DOHH2 (cell line): ENCODE results near the gene ALK.
A peak's percentile ranks its signal among the peaks of the same experiment; 100 is the strongest.

Experiments
- H3F3A ChIP-seq: fragments of 200-600 bp; sonication (generic), shearing (Covaris generic); 2 replicates; pipeline ENCODE4 v1.6.0; 2016; ENCODE audit warnings: antibody characterized with exemption, mild to moderate bottlenecking; ENCODE audit not compliant: control insufficient read depth, insufficient read depth
- H3K27ac ChIP-seq: fragments of 200-600 bp; sonication (generic); 2 replicates; pipeline ENCODE4 v1.5.1; 2014; ENCODE audit warnings: low read depth, mild to moderate bottlenecking, low read length, moderate library complexity
- H3K27me3 ChIP-seq: fragments of 200-600 bp; sonication (generic); 2 replicates; pipeline ENCODE4 v1.6.1; 2014; ENCODE audit warnings: mild to moderate bottlenecking, low read length, mixed read lengths; ENCODE audit not compliant: control insufficient read depth
- H3K36me3 ChIP-seq: fragments of 200-600 bp; sonication (generic); 2 replicates; pipeline ENCODE4 v1.6.1; 2014; ENCODE audit warnings: mild to moderate bottlenecking, low read length, moderate library complexity, mixed read lengths; ENCODE audit not compliant: control insufficient read depth
- H3K4me1 ChIP-seq: fragments of 200-600 bp; sonication (generic); 2 replicates; pipeline ENCODE4 v1.6.1; 2014; ENCODE audit warnings: mild to moderate bottlenecking, low read length, mixed read lengths; ENCODE audit not compliant: control insufficient read depth
- H3K4me2 ChIP-seq: fragments of 200-600 bp; sonication (generic); 2 replicates; pipeline ENCODE4 v1.6.0; 2014; ENCODE audit warnings: mild to moderate bottlenecking, low read length, moderate library complexity
- H3K4me3 ChIP-seq: fragments of 200-600 bp; sonication (generic); 2 replicates; pipeline ENCODE4 v1.5.1; 2014; ENCODE audit warnings: mild to moderate bottlenecking, low read length, mixed read lengths
- H3K79me2 ChIP-seq: fragments of 200-600 bp; sonication (generic); 2 replicates; pipeline ENCODE4 v1.6.1; 2014; ENCODE audit warnings: mild to moderate bottlenecking, low read length, mixed read lengths; ENCODE audit not compliant: control insufficient read depth
- H3K9me2 ChIP-seq: fragments of 200-600 bp; sonication (generic); replicated peaks from 2 replicates; pipeline ENCODE4 v1.6.1; 2014; ENCODE audit warnings: mild to moderate bottlenecking, low read length, mixed read lengths; ENCODE audit not compliant: control insufficient read depth
- H3K9me3 ChIP-seq: fragments of 200-600 bp; sonication (generic); 2 replicates; pipeline ENCODE4 v1.6.1; 2014; ENCODE audit warnings: antibody characterized with exemption, low read length, mixed read lengths; ENCODE audit not compliant: control insufficient read depth, insufficient read depth
- H4K20me1 ChIP-seq: fragments of 200-600 bp; sonication (generic); 2 replicates; pipeline ENCODE4 v1.6.0; 2014; ENCODE audit warnings: low read depth, mild to moderate bottlenecking, antibody characterized with exemption, low read length, moderate library complexity; ENCODE audit not compliant: control insufficient read depth, insufficient read depth
- EZH2phosphoT487 ChIP-seq: fragments of 200-600 bp; sonication (generic); IDR thresholded peaks from 2 replicates; pipeline ENCODE4 v1.6.1; 2017; ENCODE audit warnings: borderline replicate concordance, mild to moderate bottlenecking, antibody characterized with exemption, low read length, moderate library complexity, mixed read lengths
- TF ChIP-seq, protein P1 (sequence below): fragments of 200-600 bp; sonication (generic); IDR thresholded peaks from one replicate; pipeline ENCODE4 v1.5.1; 2014; ENCODE audit warnings: antibody characterized with exemption, mild to moderate bottlenecking, low read depth, low read length; ENCODE audit not compliant: poor library complexity, severe bottlenecking

The ALK gene

DNA sequence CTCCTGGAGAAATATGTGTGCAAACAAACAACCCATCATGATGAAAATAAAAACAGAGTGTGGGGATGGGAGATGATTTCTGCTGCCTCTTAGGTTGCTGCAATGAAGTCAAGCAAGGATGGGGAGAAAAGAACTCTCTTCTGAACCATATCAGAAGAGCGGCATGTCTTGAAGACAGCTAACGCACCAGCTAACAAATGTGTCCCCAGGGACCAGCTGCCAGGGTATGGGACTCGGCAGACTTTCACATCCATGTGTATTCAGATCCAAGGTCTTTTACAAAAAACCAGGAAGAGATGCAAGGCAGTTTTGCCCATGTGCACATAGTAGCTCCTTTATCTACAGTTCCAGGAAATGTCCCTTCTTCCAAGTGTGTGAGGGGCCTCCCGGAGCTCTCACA, 680.8 kb downstream of the ALK start:
- no peaks in the 10 kb centered on the region for H3K9me2 ChIP-seq
- H3K27ac ChIP-seq: no peak overlapping the region
- H3K27me3 ChIP-seq: no peaks in the 10 kb centered on the region
- no peaks in the 10 kb centered on the region for H3F3A ChIP-seq
- H3K4me1 ChIP-seq: no peaks in the 10 kb centered on the region
- H3K36me3 ChIP-seq: no peaks in the 10 kb centered on the region
- H3K4me3 ChIP-seq: no peak overlapping the region
- H4K20me1 ChIP-seq: no peaks in the 10 kb centered on the region
- H3K4me2 ChIP-seq: no peak overlapping the region
- no peaks in the 10 kb centered on the region for H3K9me3 ChIP-seq
- no peaks in the 10 kb centered on the region for H3K79me2 ChIP-seq
- TF ChIP-seq EZH2phosphoT487: no peak

DNA sequence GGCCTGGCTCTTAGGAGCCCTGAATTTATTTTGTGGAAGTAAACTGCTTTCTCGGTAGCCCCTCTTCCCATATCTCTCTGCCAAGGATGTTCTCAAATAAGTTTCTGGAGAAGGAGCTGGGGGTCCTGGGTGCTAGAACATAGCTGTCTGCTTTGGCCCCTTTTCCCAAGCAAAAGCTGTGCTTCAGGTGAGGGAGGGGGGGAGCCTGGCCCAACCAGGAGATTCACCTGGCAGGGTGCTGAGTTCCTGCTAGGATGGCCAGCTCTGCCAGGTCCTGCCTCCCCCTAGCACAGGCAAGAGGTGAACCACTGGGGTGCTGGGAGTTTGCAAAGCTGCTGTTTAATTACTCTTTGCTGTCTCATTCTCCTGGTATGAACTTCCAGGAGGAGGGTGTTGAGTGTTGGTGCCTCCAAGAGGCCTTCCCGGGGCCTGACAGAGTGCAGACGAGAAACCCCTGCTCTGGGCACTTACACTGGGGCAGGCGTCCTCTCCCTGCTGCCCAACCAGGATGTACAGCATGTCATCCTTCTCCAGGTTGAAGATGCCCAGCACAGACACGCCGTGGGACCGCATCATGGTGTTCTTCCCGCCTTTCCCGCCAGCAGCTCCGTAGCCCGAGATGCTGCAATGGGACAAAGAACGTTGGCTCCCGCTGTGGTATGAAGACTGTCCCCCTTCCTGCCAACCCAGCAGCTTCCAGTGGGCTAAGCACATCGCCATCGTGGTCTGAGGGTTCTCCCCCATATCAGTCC, 682.0 kb downstream of the ALK start:
- no peaks in the 10 kb centered on the region for H3K9me3 ChIP-seq
- H3K27me3 ChIP-seq: no peaks in the 10 kb centered on the region
- H3K4me2 ChIP-seq: no peak overlapping the region
- H3K9me2 ChIP-seq: no peaks in the 10 kb centered on the region
- H3K4me1 ChIP-seq: no peaks in the 10 kb centered on the region
- no peak overlapping the region for H3K4me3 ChIP-seq
- H3K79me2 ChIP-seq: no peaks in the 10 kb centered on the region
- no peak overlapping the region for H3K27ac ChIP-seq
- H3F3A ChIP-seq: no peaks in the 10 kb centered on the region
- no peak for TF ChIP-seq EZH2phosphoT487
- TF ChIP-seq, protein P1, sequence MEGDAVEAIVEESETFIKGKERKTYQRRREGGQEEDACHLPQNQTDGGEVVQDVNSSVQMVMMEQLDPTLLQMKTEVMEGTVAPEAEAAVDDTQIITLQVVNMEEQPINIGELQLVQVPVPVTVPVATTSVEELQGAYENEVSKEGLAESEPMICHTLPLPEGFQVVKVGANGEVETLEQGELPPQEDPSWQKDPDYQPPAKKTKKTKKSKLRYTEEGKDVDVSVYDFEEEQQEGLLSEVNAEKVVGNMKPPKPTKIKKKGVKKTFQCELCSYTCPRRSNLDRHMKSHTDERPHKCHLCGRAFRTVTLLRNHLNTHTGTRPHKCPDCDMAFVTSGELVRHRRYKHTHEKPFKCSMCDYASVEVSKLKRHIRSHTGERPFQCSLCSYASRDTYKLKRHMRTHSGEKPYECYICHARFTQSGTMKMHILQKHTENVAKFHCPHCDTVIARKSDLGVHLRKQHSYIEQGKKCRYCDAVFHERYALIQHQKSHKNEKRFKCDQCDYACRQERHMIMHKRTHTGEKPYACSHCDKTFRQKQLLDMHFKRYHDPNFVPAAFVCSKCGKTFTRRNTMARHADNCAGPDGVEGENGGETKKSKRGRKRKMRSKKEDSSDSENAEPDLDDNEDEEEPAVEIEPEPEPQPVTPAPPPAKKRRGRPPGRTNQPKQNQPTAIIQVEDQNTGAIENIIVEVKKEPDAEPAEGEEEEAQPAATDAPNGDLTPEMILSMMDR: no peak
- H3K36me3 ChIP-seq: no peaks in the 10 kb centered on the region
- H4K20me1 ChIP-seq: no peaks in the 10 kb centered on the region

DNA sequence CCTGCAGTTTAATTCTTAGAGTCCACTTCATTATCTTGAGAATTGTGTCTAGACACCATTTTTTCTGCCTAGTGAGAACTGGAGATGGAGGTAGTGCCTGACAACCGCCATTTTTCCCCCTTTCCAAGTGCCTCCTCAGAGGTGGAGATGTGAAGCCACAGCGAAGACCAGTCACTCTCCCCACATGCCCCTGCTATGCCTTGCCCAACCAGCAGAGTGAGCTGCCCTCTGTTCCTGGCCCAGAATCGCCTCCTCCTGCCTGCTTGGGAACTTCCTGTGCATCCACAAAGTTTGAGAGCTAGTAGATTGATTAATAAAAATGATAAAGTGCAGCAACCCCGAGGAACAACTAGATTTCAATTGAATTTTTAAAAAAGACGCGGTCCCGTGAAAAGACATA, 682.9 kb downstream of the ALK start:
- H3K4me3 ChIP-seq: no peak overlapping the region
- no peaks in the 10 kb centered on the region for H4K20me1 ChIP-seq
- H3K4me1 ChIP-seq: no peaks in the 10 kb centered on the region
- H3K4me2 ChIP-seq: no peak overlapping the region
- no peaks in the 10 kb centered on the region for H3K27me3 ChIP-seq
- TF ChIP-seq EZH2phosphoT487: no peak
- TF ChIP-seq, protein P1: peak; percentile 53
- H3K27ac ChIP-seq: no peak overlapping the region
- no peaks in the 10 kb centered on the region for H3K79me2 ChIP-seq
- H3K9me2 ChIP-seq: no peaks in the 10 kb centered on the region
- H3K36me3 ChIP-seq: no peaks in the 10 kb centered on the region
- no peaks in the 10 kb centered on the region for H3F3A ChIP-seq
- H3K9me3 ChIP-seq: no peaks in the 10 kb centered on the region

DNA sequence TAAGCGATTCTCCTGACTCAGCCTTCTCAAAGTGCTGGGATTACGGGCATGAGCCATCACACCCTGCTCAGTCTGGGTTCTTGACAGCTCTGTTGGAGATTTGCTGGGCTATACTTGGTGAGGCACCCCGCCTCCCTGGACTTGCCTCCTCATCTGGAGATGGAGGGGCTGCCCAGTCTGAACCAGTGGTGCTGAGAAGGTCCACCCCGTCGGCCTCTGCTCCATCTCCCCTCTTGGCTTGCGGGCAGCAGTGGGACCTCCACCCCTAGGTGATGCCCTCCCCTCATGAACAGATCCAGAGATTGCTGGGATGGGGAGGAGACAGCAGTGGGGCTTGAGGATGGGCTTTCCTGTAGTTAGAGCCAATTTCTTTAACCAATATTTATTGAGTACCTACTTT, 685.3 kb downstream of the ALK start:
- H3K4me2 ChIP-seq: no peak overlapping the region
- H3K27ac ChIP-seq: no peak overlapping the region
- H3K4me1 ChIP-seq: no peaks in the 10 kb centered on the region
- H3K79me2 ChIP-seq: no peaks in the 10 kb centered on the region
- H3K9me2 ChIP-seq: no peaks in the 10 kb centered on the region
- H4K20me1 ChIP-seq: no peaks in the 10 kb centered on the region
- no peaks in the 10 kb centered on the region for H3F3A ChIP-seq
- no peak for TF ChIP-seq EZH2phosphoT487
- TF ChIP-seq, protein P1: no peak
- no peaks in the 10 kb centered on the region for H3K27me3 ChIP-seq
- no peaks in the 10 kb centered on the region for H3K36me3 ChIP-seq
- H3K9me3 ChIP-seq: no peaks in the 10 kb centered on the region
- H3K4me3 ChIP-seq: no peak overlapping the region
